A673 (cell line): ENCODE measurements around the gene SPACA1. TPM values are rescaled to one million over a fixed set of nuclear protein-coding genes. Genes with fewer than 3 reads are reported as not detected.
"Not testable (repeated sequence)": the region's sequence is repeated elsewhere in the genome, so short reads cannot be mapped to it uniquely, and the experiment has no call there.

Experiments used
- Bru-seq: library from RNA; stranded (reverse); fragments of 400-500 nt; gene quantifications from one replicate; lab custom pipeline; 2021; lab: Mats Ljungman, UMichigan
- BruChase-seq, 2 experiments: library from RNA; stranded (reverse); fragments of 400-500 nt; gene quantifications; one replicate each; lab custom pipeline; 2021; lab: Mats Ljungman, UMichigan
- BruUV-seq: library from RNA; stranded (reverse); fragments of 400-500 nt; replicated peaks from 2 replicates; lab custom pipeline; 2021; lab: Mats Ljungman, UMichigan
- CTCF ChIA-PET: fragments of 300-600 bp; sonication (Branson Sonifier 250); formaldehyde crosslinking; loops from one replicate; lab custom pipeline; 2022; ENCODE audit warnings: antibody characterized with exemption; lab: Charles Lee
- POLR2A ChIA-PET: fragments of 300-600 bp; sonication (Branson Sonifier 250); formaldehyde crosslinking; loops from one replicate; lab custom pipeline; 2022; ENCODE audit warnings: antibody characterized with exemption; ENCODE audit not compliant: low non-redundant PET; lab: Charles Lee
- DNase-seq: peaks from one replicate; pipeline ENCODE4 v3.0.0-alpha.2; 2015; ENCODE audit warnings: low spot score
- H3K27ac ChIP-seq: fragments of 200-600 bp; sonication (generic); 2 replicates; pipeline ENCODE4 v1.5.1; 2016; ENCODE audit warnings: mixed run types, low read depth, mild to moderate bottlenecking, mixed read lengths, antibody characterized with exemption, low read length; ENCODE audit not compliant: poor library complexity, severe bottlenecking
- H3K27me3 ChIP-seq: fragments of 200-600 bp; sonication (generic); replicated peaks from 2 replicates; pipeline ENCODE4 v1.6.1; 2017; ENCODE audit warnings: mixed run types, low read depth, mild to moderate bottlenecking, mixed read lengths, antibody characterized with exemption, low read length; ENCODE audit not compliant: insufficient read depth, poor library complexity
- H3K36me3 ChIP-seq: fragments of 200-600 bp; sonication (generic); 2 replicates; pipeline ENCODE4 v1.6.1; 2016; ENCODE audit warnings: mixed run types, mild to moderate bottlenecking, mixed read lengths, antibody characterized with exemption, low read length; ENCODE audit not compliant: insufficient read depth, poor library complexity, severe bottlenecking
- H3K4me1 ChIP-seq: fragments of 200-600 bp; sonication (generic); 2 replicates; pipeline ENCODE4 v1.6.1; 2017; ENCODE audit warnings: mixed run types, mild to moderate bottlenecking, mixed read lengths, antibody characterized with exemption, low read length; ENCODE audit not compliant: insufficient read depth, poor library complexity, severe bottlenecking
- H3K4me3 ChIP-seq: fragments of 200-600 bp; sonication (generic); 2 replicates; pipeline ENCODE4 v1.5.1; 2016; ENCODE audit warnings: low read depth, mixed run types, mild to moderate bottlenecking, mixed read lengths, low read length; ENCODE audit not compliant: poor library complexity, severe bottlenecking
- H3K9me3 ChIP-seq: fragments of 200-600 bp; sonication (generic); 2 replicates; pipeline ENCODE4 v1.6.1; 2016; ENCODE audit warnings: mixed run types, low read depth, mild to moderate bottlenecking, mixed read lengths, antibody characterized with exemption, low read length; ENCODE audit not compliant: poor library complexity, severe bottlenecking
- EZH2 ChIP-seq: fragments of 200-600 bp; sonication (generic); IDR thresholded peaks from 2 replicates; pipeline ENCODE4 v1.6.1; 2017; ENCODE audit warnings: borderline replicate concordance, low read depth, mild to moderate bottlenecking, mixed read lengths, antibody characterized with exemption, low read length; ENCODE audit not compliant: poor library complexity, severe bottlenecking
- intact Hi-C: fragments of 100-400 bp; cut with micrococcal nuclease; formaldehyde crosslinking; loops from one replicate; pipeline ENCODE4 v1.10.0; 2022; ENCODE audit not compliant: unreplicated experiment
- long read RNA-seq: library from polyadenylated mRNA; stranded (forward); transcript quantifications from one replicate; pipeline ENCODE4 v2.0.0, GENCODE V29; 2022
- total RNA-seq: library from RNA; stranded (reverse); gene quantifications from 2 replicates; pipeline ENCODE4 v1.2.3, GENCODE V29; 2021
- TF ChIP-seq, protein P1 (sequence below): fragments of 300-800, 200-600 bp; sonication (generic); conservative IDR thresholded peaks from 2 replicates; pipeline ENCODE4 v1.5.1; 2017; ENCODE audit warnings: low read depth, mild to moderate bottlenecking, antibody characterized with exemption, low read length, moderate library complexity, mixed read lengths

SPACA1 gene, protein sequence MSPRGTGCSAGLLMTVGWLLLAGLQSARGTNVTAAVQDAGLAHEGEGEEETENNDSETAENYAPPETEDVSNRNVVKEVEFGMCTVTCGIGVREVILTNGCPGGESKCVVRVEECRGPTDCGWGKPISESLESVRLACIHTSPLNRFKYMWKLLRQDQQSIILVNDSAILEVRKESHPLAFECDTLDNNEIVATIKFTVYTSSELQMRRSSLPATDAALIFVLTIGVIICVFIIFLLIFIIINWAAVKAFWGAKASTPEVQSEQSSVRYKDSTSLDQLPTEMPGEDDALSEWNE
- total RNA-seq (not detected in 2 replicates), Bru-seq, nascent RNA (not detected), BruChase-seq, experiment 1, labeled RNA remaining after a 2-hour chase (not detected), BruChase-seq, experiment 2, labeled RNA remaining after a 6-hour chase (not detected)
- long read RNA-seq = 0 reads

DNA sequence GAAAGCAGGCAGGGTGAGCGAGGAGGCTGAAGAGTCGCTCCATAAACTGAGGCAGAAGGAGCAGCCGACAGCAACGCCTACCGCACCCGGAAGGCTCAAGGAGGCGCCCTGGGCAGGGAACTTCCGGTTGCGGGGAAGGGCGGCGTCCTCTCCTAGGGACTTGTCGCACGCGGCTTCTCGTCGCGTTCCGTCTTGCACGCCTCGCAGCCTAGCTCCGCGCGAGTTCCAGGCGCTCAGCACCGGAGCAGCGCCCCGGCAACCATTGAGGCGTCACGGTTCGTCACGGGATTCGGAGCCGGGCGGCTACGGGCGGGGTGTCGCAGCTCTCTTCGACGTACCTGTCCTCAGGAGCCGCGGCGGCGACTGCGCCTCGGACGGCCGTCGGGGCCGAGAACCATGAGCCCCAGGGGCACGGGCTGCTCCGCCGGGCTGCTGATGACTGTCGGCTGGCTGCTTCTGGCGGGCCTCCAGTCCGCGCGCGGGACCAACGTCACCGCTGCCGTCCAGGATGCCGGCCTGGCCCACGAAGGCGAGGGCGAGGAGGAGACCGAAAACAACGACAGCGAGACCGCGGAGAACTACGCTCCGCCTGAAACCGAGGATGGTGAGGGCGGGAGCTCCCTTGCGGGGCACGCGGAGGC, at the start of gene SPACA1:
Gene SPACA1, plus strand, starts transcription at position 332 of the 641 bp plus-strand sequence. Its CDS starts 65 bp downstream, at position 397.
- no peak within 1 kb of the TSS for H3K4me3 ChIP-seq
- no peaks in the 10 kb centered on the region for H3K9me3 ChIP-seq
- ChIA-PET POLR2A (no interaction called here), CTCF (no interaction called here)
- no peaks in the 10 kb centered on the region for H3K4me1 ChIP-seq
- H3K27ac ChIP-seq = no peak within 1 kb of the TSS
- no TSS peak for BruUV-seq
- no peak for DNase-seq
- no peak for TF ChIP-seq EZH2
- TF ChIP-seq, protein P1, sequence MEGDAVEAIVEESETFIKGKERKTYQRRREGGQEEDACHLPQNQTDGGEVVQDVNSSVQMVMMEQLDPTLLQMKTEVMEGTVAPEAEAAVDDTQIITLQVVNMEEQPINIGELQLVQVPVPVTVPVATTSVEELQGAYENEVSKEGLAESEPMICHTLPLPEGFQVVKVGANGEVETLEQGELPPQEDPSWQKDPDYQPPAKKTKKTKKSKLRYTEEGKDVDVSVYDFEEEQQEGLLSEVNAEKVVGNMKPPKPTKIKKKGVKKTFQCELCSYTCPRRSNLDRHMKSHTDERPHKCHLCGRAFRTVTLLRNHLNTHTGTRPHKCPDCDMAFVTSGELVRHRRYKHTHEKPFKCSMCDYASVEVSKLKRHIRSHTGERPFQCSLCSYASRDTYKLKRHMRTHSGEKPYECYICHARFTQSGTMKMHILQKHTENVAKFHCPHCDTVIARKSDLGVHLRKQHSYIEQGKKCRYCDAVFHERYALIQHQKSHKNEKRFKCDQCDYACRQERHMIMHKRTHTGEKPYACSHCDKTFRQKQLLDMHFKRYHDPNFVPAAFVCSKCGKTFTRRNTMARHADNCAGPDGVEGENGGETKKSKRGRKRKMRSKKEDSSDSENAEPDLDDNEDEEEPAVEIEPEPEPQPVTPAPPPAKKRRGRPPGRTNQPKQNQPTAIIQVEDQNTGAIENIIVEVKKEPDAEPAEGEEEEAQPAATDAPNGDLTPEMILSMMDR = no peak
- H3K36me3 ChIP-seq = no peaks in the 10 kb centered on the region
- intact Hi-C loops = no loop called here
- H3K27me3 ChIP-seq = peaks cover 4% of the 10 kb centered on the region

DNA sequence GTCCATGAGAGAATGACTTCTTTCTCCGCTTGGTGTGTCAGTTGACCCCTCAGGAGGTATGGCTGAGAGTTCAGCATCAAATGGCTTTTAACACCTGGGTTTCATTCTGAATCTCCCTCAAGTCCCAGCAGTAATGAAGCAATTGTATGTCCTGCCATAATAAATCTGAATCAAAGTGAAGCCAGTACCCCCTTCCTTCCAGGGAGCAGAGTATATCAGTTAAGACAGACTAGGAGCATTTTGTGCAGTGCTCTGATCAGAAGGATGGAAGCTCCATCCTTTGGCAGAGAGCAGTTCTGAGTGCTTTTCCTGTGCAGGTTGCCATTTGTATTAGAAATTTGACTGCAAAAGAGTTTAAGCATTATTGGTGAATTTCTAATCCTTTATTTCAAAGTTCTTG, 46.9 kb upstream of the SPACA1 start:
- H3K4me1 ChIP-seq = no peaks in the 10 kb centered on the region

DNA sequence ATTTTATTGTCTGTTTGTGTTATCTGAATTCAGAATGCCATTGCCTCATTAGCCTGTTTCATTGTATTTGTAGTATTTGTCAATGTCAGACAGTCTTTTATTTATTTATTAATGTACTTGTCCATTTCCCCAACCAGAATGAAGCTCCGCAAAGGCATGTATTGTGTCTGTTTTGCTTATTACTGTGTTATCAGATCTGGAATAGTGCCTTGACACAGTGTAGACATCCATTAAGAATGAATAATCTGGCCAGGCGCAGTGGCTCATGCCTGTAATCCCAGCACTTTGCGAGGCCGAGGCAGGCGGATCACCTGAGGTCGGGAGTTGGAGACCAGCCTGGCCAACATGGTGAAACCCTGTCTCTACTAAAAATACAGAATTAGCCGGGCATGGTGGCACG, 46.4 kb upstream of the SPACA1 start:
- peaks cover 14% of the 10 kb centered on the region for H3K27me3 ChIP-seq
- H3K4me1 ChIP-seq, H3K4me3 ChIP-seq, DNase-seq, H3K9me3 ChIP-seq, H3K36me3 ChIP-seq, POLR2A ChIA-PET, intact Hi-C loops, H3K27ac ChIP-seq, BruUV-seq, CTCF ChIA-PET: not testable (repeated sequence)

More for the DNA sequence above, 46.9 kb upstream of the SPACA1 start:
- intact Hi-C loops = no loop called here
- Histone ChIP-seq H3K4me3 (no peak overlapping the region), H3K27me3 (peaks cover 14% of the 10 kb centered on the region), H3K9me3 (no peaks in the 10 kb centered on the region), H3K27ac (no peak overlapping the region), H3K36me3 (no peaks in the 10 kb centered on the region)
- CTCF ChIA-PET = no interaction called here
- POLR2A ChIA-PET = no interaction called here
- TF ChIP-seq, protein P1 = no peak
- TF ChIP-seq EZH2 = no peak
- no peak for DNase-seq
- BruUV-seq = no TSS peak
